Measurements from ENCODE around the gene ZC2HC1B. TPM values are rescaled to one million over a fixed set of nuclear protein-coding genes. Genes with fewer than 3 reads are reported as not detected.

Gene ZC2HC1B
- total RNA-seq, 1 experiment from 2014 or later: not detected

DNA sequence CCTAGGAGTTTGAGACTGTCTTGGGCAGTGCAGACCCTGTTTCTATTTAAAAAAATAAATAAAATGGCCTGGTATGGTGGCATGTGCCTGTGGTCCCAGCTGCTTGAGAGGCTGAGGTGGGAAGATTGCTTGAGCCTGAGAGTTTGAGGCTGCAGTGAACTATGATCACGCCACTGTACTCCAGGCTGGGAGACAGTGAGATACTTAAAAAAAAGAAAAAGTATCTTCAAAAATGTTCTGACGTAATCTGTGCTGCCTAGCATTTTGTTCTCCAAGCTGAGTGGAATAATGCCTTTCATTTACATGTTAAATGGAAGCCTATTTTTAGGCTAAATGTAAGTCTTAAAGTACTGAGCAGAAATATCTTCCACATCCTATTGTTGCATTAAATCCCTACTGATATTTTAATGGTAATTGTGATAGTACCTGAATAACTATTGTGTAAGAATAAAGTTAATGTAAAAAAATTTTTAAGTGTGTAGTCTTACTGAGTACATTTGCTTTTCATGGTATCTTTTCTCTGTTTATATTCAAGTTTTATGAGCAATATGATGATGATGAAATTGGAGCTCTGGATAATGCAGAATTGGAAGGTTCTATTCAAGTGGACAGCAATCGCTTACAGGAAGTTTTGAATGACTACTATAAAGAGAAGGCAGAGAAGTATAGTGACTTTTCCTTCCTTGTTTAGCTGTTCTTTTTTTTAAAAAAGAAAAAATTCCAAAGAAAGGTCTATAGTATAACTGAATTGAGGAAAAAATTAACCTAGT is 4.2 kb upstream of the ZC2HC1B start:
- Histone ChIP-seq H3K18ac (ENCODE audit: insufficient read length, low read depth, low read length) (no peak overlapping the region), H3K79me1 (ENCODE audit: insufficient read depth, low read depth, low read length, poor library complexity, severe bottlenecking) (no peaks in the 10 kb centered on the region), H2BK120ac (ENCODE audit: low read depth, low read length, poor library complexity, severe bottlenecking) (no peak overlapping the region), H3K4me2 (ENCODE audit: insufficient read depth, insufficient read length, low read length) (no peak overlapping the region), H3K79me2 (ENCODE audit: insufficient read depth, low read length) (no peaks in the 10 kb centered on the region), H3K14ac (ENCODE audit: insufficient read depth, low read length) (no peak overlapping the region), H3K23ac (ENCODE audit: insufficient read length, low read depth, low read length) (no peak overlapping the region), H3K23me2 (ENCODE audit: insufficient read length, low read depth, low read length, poor library complexity, severe bottlenecking) (no peaks in the 10 kb centered on the region), H3K4ac (ENCODE audit: low read depth, low read length) (no peak overlapping the region), H3K4me1 (ENCODE audit: insufficient read depth, low read length) (no peaks in the 10 kb centered on the region), H3K9ac (ENCODE audit: extremely low read depth, insufficient read length, low read length) (no peak overlapping the region), H2BK12ac (ENCODE audit: insufficient read length, low read depth, low read length) (no peak overlapping the region), H3K27me3 (ENCODE audit: insufficient read depth, low read length) (no peaks in the 10 kb centered on the region), H2AK5ac (ENCODE audit: insufficient read length, low read length) (no peak overlapping the region), H3T11ph (ENCODE audit: low read length) (no peak overlapping the region), H4K8ac (replicated peaks; ENCODE audit: insufficient read length, low read depth, low read length) (no peak overlapping the region), H2BK20ac (ENCODE audit: low read depth, low read length, poor library complexity, severe bottlenecking) (no peak overlapping the region), H2BK5ac (ENCODE audit: insufficient read length, low read length) (no peak overlapping the region), H3K27ac (ENCODE audit: insufficient read length, low read depth, low read length) (no peak overlapping the region), H2AFZ (ENCODE audit: low read length) (no peak overlapping the region), H4K20me1 (ENCODE audit: control insufficient read depth, insufficient read depth, insufficient read length) (no peaks in the 10 kb centered on the region), H3K56ac (ENCODE audit: insufficient read length, low read depth, low read length) (no peak overlapping the region), H2BK15ac (ENCODE audit: low read depth, low read length) (no peak overlapping the region), H4K5ac (ENCODE audit: insufficient read length, low read depth, low read length) (no peak overlapping the region), H3K9me3 (ENCODE audit: control insufficient read depth, low read depth, low read length) (no peaks in the 10 kb centered on the region), H4K91ac (ENCODE audit: insufficient read length, low read depth, low read length) (no peak overlapping the region)
- Mint-ChIP-seq H3K36me3 (ENCODE audit: insufficient read depth in 1 of 3, low read depth in 3 of 3) (peaks cover 41 to 93% (median 88%) of the 10 kb centered on the region in 3 experiments; a peak in 6 of 7 replicates), H3K4me3 (no peak overlapping the region), H3K9me3 (no peaks in the 10 kb centered on the region), H3K27me3 (ENCODE audit: low read depth) (no peaks in the 10 kb centered on the region), H3K27ac (0 out of 7 replicates have a peak overlapping the region, but pooled peaks of 1 of the 3 experiments have one; percentile 11), H3K4me1 (peaks cover 15 to 16% of the 10 kb centered on the region in 2 experiments)
- no peak for DNase-seq
- TF ChIP-seq, protein P1, sequence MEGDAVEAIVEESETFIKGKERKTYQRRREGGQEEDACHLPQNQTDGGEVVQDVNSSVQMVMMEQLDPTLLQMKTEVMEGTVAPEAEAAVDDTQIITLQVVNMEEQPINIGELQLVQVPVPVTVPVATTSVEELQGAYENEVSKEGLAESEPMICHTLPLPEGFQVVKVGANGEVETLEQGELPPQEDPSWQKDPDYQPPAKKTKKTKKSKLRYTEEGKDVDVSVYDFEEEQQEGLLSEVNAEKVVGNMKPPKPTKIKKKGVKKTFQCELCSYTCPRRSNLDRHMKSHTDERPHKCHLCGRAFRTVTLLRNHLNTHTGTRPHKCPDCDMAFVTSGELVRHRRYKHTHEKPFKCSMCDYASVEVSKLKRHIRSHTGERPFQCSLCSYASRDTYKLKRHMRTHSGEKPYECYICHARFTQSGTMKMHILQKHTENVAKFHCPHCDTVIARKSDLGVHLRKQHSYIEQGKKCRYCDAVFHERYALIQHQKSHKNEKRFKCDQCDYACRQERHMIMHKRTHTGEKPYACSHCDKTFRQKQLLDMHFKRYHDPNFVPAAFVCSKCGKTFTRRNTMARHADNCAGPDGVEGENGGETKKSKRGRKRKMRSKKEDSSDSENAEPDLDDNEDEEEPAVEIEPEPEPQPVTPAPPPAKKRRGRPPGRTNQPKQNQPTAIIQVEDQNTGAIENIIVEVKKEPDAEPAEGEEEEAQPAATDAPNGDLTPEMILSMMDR (conservative IDR thresholded peaks at IDR 0.05): no peak
- no CpG with 5 or more reads among the region's 3 CpGs for WGBS (ENCODE audit: extremely low coverage, insufficient read length, low lambda C conversion rate)
